SW 1271 (cell line): ENCODE measurements around the gene CD7.

Experiments
- DNase-seq, 2 experiments: peaks; one replicate each; lab custom pipeline; 2025; lab: John Stamatoyannopoulos, UW

The CD7 gene

DNA sequence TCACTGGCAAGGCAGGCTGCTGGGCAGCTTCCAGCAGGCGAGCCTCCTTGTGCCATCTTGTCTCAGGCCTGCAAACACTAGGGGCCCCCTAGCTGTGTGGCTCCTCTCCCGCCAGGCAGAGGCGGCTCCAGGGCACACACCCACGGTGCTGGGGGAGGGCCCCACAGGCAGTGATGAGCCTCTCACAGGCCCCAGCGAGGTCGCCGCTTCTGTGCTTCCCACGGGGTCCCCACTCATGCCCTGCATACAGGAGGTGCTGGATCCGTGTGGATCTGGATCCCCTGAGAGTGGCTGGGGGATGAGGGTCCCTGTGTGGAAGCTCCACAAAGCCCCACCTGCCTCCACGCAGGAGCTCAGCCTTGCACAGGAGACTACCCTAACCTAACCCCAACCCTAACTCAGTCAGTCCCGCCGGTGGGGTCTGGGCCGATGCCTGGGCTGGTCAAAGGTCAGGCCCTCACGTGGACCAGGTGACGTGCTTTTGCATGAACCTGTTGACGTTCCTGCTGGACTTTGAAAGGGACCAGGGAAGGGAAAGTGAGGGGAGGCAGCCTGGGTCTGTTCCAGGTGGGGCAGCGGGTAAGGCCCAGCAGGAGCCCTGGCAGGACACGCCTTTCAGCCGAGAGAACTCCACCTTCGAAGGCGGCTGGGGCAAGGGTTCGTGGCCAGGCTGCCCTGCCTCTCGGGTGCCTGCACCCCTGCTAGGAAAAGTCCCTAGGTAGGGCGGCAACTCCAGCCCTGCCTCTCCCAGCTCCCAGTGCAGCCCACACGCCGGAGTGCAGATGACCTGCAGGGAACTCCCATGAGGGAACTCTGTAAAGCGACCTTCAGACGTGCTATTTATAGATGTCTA is 11.0 kb upstream of the CD7 start:
- DNase-seq: no peak

DNA sequence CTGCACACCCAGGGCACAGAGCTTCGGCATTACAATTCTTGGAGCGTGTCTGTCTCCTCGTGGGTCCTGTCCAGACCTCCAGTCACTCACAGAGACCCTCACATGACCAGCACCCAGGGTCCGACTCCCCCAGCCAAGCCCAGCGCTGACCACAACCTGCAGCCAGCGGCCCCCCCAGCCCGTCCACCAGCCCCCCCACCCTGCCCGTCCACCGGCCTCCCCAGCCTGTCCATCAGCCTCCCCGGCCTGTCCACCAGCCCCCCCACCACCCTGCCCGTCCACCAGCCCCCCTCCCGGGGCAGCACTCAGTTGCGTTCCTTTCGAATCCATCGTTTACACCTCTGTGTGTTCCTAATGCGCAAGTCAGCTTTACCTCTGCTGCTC is 10.3 kb upstream of the CD7 start:
- no peak for DNase-seq

DNA sequence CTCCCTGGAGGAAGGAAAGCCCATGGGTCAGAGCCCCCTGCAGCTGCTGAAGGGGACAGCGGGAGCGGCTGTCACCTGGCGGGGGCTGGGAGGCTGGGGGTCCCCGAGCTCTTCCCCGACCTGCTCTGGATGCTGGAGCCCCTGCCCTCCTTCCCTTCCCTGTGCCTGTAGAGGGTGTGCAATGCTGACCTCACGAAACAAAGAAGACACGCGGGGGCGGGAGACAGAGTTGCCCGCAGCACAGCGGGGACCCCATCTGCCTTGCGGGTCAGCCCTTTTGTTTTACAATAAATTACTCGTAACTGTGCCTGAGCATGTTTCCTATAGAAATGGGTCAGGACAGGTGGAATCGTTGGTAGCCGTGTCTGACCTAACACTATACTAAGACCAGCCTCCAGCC is 9.9 kb upstream of the CD7 start:
- DNase-seq: no peak

DNA sequence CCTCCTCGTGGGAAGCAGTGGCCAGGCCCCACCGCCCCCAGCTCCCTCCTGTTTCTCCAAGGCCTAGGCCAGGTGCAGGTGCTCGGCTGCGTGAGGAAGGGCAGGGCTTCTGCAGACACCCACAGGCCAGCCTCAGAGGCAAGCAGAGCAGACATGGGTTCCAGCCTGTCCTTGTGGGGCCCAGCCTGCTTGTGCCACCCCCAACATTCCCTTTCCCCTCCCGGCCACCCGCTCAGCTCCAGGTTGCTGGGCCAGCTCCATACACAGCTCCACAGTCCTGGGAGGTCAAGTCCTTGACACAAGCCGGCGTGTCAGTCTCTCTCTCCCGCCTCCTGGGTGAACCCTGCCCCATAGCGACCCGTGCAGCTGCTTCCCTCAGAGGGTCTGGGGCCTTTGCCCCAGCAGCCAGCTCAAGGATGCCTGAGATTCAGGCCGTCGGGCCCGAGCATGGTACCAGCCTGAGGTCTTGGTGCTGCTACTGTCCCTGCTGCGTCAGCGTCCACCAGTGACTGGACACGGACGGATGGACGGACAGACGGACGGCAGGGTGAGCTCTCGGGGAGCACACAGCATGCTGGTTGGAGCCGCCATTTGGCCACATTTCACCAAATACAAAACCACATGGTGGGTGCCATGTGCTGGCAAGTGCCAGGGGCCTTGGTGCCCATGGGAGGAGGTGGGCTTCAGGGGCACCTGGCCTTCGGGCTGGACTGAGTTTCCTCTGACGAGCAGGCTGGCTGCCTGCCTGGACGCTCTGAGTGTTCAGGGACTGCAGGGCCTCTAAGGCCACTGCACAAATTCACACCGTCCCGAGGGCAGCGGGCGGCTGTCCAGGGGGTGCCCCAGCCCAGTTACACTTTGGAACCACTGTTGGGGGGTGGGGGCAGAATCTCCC is 8.1 kb upstream of the CD7 start:
- DNase-seq: no peak

DNA sequence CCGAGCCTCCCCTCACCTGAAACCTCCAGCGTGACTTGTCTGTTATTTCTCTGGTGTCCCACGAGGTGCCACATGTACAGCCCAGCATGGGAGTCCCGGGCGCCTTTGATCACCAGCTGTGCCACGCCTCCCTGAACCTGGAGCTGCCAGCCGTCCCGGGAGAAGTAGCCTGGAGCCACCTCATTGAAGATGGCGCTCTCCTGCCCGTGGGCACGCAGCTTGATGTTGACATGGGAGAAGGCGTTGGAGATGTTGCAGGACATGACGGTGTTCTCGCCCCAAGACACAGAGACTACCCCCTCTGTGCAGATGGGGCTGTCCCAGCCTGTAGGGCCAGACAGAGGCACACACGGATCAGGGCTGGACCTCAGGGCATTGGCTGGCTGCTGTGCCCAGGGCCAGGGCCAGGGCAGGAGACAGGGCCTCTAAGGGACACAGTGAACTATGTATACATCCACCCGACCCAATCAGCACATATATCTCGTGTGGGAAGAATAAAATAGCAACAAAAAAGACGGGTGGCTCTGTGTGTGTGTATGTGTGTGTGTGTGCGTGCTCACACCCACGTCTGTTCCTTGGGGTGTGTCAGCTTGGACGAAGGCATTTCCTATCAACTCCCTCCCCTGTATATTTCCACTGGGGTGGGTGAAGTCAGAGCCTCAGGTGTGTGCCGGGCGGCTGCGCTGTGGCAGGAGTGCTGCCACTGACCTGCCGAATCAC is 7.3 kb upstream of the CD7 start:
- DNase-seq: no peak

DNA sequence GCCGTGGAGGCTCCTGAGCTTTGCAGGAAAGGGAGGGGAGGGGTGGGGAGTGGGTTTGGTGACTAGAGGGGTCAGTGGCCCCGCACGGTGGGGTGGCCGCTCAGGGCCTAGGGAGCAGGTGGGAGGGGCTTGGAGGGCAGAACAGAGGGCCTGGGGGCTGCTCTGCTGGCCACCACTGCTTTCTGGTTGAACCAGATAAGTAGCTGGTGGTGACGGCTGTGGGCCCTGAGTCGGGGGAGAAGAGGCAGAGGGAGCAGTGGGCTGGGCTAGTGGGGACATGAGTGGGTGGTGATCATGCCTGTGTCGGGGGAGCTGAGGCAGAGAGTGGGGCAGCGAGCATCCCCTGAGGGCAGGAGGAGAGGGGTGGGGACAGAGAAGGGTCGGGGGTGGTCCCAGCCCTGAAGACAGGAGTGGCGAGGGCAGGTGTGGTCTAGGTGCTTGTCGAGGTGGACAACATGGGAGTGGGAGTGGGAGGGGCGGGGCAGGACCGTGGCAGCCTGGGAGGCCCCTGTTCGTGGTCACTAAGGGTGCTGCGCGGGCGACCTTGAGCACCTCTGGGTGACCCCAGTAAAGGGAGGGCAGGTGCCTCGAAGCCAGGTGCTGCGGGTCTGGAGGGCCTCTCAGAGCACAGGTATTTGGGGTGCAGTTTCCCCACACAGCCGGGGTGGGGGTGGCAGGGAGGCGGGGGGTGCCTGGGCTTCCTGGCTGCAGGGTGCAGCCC is 6.3 kb upstream of the CD7 start:
- DNase-seq: no peak

DNA sequence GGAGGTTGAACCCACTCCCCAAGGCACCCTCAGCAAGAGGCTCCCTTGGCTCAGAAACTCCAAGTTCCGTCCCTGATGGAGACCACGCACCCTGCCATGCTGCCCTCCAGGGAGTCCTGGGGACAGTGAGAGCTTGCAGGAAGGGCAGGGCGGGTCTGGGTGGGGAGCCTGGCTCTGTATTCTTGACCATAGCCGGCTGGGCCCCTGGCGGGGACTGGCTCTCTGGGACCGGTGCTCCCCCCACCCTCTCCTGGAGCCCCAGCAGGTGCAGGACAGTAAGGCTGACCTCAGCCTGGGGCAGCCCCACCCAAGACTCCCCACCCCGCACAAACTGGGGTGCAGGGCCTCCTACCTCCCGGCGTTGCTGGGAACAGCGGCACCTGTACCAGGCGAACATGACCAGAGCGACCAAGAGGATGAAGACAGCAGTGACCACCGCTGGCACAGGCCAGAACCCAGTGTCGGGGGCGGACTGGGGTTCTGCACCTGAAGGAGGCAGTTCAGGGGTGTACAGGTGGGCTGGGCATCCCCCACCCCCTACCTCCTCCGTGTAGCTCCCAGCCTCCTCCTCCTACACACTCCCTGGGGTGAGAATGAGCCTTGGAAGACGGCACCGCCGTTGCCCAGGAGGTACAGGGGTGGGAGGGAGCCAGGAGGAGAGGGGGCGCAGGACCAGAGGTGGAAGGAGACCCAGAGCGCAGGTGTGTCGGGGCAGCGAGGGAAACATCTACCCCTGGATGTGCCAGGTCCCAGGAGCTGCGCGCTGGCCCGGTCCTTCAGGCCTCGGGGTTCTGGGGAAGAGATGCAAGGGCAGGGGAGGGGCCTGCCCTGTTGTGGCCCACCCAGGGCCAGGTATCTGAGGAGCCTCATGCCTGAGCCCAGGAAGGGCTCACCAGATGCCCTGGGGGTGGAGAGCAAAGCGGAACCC is 5.4 kb upstream of the CD7 start:
- no peak for DNase-seq

DNA sequence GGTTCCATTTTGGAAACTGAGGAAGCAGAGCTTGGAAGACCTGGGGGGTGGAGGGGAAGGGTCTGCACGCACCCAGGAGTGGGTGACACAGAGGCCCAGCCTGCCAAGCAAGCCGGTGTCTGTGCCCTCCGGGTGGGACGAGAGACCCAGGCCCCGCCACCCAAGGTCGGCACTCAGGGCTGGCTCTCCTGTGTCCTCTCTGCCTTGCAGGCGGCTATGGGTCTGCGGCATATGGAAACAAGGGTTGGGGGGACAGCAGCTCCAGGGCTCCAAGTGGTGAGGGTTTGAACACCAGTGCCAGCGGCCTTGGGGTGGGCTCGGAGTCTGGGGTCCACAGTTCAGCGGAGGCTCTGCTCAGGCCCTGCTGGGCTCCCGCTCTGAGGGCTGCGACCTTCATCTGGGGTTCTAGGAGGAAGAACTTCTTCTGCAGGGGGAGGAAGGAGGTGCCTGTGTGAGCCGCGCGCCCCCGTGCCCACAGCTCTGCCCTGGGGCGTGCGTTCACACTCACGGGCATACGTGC is 4.6 kb upstream of the CD7 start:
- DNase-seq: no peak

DNA sequence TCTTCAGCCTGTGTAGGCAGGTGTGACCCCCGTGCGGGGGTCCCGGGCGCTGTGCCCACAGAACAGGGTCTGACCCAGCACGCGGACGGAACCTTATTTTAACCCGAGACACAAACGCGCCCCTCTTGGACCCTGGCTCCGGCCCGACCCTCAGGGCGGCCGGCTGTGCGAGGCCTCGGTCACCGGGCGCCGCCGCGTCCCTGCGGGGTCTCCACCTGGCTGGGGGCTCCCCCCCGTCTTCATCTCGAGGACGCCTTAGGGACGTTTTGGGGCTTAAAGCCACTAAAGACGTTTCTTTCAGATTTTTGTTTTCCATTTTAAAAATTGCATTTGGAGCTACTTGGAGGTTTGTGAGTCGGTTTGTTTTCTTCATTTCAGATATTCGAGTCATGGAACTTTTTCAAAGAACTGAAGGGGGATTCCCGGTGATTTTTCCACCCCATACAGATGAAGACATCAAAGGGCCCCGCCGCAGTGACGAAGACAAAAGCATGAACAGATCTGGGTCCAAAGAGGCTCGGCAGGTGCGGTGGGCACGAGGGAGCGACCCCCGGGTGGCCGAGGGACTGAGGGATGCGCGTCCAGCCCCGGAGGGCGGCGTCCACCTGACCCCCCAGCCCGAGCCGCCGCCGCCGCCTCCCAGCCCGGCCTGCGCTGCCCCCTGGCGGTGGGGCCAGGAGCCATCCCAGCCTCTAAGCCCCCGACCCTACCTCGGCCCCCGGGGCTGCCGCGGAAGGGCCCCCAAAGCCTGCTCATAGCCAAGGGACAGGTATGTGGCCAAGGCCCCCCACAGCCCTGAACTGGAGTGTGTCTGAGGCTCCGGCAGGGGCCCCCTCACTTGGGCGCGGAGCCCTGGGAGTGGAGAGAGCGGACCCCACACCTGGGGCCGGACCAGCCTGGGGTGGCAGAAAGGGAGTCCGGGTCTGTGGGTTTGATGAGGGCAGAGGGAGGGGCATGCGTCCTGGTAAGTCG is 3.8 kb upstream of the CD7 start:
- DNase-seq: no peak

DNA sequence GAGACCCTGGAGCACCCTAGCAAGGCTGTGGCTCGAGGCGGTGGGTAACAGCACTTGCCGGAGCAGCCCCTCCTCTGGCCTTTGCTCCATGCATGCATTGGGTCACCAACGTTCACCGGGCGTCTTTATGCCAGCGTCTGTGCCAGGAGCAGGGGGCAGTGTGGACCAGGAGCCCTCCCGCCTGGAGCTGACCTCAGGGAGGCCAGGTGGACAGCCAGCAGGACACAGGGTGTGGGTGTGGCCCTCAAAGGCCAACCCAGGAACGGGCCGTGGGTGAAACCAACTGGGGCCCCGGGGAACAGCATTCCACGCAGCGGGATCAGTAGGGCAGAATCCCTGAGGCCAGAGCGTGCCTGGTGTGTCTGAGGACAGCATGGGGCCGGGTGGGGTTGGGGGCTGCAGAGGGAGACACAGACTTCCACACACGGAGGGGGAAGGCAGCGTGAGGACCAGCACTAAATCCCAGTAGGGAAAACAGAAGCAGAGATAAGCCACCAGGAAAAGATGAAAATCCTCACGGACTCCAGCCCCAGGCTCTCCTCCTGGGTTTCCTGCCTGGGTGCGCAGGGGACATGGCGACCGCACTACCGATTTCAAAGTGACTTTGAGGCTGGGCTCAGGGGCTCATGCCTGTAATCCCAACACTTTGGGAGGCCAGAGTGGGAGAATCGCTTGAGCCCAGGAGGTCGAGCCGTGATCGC is 2.9 kb upstream of the CD7 start:
- DNase-seq: no peak

DNA sequence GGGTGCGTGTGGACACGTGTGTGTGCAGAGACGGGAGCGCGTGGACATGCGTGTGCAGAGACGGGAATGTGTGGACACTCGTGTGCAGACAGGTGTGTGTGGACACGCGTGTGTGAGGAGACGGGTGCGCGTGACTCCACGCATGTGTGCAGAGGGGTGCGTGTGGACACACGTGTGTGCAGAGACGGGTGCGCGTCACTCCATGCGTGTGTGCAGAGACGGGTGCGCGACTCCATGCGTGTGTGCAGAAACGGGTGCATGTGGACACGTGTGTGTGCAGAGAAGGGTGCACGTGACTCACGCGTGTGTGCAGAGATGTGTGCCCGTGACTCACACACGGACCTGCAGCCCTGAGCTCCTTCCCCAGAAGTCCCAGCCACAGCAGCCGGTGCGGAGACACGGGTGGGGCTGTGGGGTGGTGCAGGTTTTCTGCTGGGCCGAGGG is 2.2 kb upstream of the CD7 start:
- no peak for DNase-seq

DNA sequence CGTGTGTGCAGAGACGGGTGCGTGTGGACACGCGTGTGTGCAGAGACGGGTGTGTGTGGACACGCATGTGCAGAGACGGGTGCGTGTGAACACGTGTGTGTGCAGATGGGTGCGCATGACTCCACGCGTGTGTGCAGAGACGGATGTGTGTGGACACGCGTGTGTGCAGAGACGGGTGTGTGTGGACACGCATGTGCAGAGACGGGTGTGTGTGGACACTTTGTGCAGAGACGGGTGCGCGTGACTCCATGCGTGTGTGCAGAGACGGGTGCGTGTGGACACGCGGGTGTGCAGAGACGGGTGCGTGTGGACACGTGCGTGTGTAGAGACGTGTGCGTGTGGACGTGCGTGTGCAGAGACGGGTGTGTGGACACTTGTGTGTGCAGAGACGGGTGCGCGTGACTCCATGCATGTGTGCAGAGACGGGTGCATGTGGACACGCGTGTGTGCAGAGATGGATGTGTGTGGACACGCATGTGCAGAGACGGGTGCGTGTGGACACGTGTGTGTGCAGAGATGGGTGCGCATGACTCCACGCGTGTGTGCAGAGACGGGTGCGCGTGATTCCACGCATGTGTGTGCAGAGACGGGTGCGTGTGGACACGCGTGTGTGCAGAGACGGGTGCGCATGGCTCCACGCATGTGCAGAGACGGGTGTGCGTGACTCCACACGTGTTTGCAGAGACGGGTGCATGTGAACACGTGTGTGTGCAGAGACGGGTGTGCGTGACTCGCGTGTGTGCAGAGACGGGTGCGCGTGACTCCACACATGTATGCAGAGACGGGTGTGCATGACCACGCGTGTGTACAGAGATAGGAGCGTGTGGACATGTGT is 1.6 kb upstream of the CD7 start:
- no peak for DNase-seq

DNA sequence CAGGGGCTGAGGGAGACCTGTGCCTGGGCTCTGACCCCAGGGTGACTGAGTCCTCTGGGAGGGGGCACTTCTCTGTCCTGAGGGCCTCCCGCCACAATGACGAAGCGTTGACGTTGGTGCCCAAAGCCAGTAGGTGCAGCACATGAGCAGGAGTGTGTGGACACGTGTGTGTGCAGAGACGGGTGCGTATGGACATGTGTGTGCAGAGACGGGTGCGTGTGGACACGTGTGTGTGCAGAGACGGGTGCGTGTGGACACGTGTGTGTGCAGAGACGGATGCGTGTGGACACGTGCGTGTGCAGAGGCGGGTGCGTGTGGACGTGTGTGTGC is 726 bp upstream of the CD7 start:
- DNase-seq: no peak

DNA sequence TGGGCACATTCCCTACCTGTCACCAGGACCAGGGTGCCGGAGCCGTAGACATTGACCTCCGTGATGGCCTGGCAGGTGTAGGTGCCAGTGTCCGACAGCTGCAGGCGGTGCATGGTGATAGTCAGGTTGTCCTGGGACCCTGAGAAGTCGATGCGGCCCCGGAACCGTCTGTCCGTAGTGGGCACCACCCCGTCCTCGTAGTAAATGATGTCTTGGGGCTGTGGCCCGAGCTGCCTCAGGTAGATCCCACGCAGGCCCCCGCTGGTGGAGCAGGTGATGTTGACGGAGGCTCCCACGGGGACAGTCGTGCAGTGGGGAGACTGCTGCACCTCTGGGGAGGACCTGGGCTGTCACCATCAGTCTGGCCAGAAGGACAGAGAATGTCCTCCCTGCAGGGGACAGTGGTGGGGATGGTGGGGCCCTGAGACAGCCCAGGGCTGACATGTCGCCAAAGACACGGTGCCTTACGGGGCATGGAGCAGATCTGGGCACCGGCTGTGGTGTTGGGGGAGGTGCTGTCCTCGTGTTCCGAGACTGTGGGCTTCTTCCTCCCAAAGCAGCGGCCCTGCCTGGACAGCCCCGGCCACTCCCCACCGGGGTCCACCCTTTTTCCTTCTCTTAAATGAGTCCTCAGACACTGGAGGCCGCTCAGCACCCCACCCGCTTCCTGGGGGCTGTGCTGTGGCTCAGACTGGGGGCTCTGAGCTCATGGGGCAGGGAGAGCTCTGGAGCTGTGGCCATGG is 586 bp downstream of the CD7 start:
- no peak for DNase-seq

DNA sequence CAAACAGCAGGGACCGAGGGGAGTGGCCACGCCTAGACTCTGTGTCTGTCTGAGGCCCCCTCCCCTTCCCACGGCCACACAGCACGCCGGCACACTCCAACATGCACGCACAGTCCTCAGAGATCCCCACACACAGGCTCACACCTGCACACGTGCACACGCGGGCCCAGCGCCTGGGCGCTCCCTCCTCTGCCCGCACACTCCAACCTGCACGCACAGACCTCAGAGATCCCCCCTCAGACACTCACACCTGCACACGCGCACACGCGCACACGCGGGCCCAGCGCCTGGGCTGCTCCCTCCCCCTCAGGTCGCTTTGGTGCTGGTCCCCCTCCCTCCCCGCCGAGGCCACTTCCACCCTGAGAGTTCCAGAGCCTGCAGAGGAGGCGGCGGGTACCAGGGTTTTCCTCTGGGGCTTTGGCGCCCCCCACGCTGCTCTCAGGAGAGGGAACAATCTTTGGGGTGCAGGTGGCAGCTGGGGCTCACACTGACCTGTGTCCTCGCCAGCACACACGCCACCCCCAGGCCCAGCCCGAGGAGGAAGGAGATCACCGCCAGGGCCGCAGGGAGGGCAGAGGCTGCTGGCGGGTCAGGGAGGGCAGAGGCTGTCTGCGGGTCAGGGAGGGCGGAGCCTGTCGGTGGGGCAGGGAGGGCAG is 1.6 kb downstream of the CD7 start:
- DNase-seq: no peak

DNA sequence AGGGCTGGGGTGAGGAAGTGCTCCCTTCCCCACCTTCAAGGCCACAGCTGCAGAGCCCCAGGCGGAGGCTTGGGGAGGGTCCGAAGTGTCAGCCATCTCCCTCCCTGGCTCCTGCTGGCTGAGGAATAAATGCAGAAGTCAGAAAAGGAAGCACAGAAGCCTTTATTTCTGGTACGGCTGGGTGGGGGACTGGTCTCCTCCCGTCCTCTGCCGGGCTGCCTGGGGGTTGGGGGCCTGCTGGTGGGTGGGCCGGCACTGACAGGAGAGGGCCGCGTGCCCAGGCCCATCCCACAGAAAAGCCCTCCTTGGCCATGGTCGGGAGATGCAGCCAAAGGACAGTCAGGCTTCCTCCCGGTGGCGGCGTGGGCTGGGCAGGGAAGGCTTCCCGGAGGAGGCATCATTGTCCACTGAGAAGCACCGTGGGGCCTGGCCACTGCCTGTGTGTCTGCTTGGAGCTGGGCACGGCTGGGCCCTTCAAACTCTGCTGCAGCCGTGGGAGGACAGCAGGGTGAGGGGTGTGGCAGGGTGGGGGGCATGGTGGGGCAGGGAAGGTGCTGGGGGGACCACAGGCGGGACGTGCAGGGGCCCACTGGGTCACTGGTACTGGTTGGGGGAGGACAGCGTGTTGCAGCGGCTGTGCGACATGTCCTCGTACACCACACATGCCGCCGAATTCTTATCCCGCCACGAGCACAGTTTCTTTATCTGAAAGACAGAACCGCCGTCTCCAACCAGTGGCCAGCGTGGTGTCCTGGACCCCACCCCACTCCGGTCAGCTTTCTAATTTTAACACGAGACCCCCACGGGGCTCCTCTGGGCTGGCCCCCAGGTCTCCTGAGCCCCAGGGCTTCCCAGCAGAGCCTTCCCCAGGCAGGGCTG is 2.4 kb downstream of the CD7 start:
- DNase-seq: no peak
